ENCODE results near the gene ART5.

- TF ChIP-seq CTCF (IDR thresholded peaks at IDR 0.05) = no peak
- no peak for TF ChIP-seq POLR2A (IDR thresholded peaks at IDR 0.05)
Measured at GRCh38 chr11:3664032-3664630, 22.3 kb upstream of the ART5 start.
